ENCODE data around the gene CHRNA3.

DNA sequence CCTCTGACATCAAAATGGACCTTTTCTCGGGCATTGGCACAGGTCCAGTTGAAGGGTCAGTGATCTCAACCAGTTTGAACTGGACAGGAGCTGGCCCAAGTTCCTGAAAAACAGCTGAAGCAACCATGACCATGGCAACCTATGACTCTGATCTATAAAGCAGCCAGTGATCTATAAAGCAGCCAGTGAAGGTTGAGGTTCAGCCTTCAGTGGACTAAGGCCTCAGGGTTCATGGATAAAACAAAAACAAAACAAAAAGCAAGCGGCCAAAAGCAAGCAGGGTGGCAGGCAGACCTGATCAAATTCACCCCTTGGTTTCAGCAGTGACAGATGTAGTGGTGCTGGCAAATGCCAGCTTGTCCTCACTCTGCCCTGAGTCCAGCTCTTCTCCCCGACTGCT is 30.2 kb upstream of the CHRNA3 start:
- TF ChIP-seq, protein P1, sequence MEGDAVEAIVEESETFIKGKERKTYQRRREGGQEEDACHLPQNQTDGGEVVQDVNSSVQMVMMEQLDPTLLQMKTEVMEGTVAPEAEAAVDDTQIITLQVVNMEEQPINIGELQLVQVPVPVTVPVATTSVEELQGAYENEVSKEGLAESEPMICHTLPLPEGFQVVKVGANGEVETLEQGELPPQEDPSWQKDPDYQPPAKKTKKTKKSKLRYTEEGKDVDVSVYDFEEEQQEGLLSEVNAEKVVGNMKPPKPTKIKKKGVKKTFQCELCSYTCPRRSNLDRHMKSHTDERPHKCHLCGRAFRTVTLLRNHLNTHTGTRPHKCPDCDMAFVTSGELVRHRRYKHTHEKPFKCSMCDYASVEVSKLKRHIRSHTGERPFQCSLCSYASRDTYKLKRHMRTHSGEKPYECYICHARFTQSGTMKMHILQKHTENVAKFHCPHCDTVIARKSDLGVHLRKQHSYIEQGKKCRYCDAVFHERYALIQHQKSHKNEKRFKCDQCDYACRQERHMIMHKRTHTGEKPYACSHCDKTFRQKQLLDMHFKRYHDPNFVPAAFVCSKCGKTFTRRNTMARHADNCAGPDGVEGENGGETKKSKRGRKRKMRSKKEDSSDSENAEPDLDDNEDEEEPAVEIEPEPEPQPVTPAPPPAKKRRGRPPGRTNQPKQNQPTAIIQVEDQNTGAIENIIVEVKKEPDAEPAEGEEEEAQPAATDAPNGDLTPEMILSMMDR (tag by site-specific recombination; IDR thresholded peaks at IDR 0.05), result no peak
- TF ChIP-seq ZXDB (tag by site-specific recombination; IDR thresholded peaks at IDR 0.05), result no peak
- TF ChIP-seq, protein P2, sequence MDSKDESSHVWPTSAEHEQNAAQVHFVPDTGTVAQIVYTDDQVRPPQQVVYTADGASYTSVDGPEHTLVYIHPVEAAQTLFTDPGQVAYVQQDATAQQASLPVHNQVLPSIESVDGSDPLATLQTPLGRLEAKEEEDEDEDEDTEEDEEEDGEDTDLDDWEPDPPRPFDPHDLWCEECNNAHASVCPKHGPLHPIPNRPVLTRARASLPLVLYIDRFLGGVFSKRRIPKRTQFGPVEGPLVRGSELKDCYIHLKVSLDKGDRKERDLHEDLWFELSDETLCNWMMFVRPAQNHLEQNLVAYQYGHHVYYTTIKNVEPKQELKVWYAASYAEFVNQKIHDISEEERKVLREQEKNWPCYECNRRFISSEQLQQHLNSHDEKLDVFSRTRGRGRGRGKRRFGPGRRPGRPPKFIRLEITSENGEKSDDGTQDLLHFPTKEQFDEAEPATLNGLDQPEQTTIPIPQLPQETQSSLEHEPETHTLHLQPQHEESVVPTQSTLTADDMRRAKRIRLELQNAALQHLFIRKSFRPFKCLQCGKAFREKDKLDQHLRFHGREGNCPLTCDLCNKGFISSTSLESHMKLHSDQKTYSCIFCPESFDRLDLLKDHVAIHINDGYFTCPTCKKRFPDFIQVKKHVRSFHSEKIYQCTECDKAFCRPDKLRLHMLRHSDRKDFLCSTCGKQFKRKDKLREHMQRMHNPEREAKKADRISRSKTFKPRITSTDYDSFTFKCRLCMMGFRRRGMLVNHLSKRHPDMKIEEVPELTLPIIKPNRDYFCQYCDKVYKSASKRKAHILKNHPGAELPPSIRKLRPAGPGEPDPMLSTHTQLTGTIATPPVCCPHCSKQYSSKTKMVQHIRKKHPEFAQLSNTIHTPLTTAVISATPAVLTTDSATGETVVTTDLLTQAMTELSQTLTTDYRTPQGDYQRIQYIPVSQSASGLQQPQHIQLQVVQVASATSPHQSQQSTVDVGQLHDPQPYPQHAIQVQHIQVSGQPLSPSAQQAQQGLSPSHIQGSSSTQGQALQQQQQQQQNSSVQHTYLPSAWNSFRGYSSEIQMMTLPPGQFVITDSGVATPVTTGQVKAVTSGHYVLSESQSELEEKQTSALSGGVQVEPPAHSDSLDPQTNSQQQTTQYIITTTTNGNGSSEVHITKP (tag by site-specific recombination; IDR thresholded peaks at IDR 0.05), result no peak
- no peak for TF ChIP-seq ZNF555 (tag by site-specific recombination; conservative IDR thresholded peaks at IDR 0.05)
- no peak for TF ChIP-seq KLF16 (tag by site-specific recombination; IDR thresholded peaks at IDR 0.05)
- TF ChIP-seq, protein P3, sequence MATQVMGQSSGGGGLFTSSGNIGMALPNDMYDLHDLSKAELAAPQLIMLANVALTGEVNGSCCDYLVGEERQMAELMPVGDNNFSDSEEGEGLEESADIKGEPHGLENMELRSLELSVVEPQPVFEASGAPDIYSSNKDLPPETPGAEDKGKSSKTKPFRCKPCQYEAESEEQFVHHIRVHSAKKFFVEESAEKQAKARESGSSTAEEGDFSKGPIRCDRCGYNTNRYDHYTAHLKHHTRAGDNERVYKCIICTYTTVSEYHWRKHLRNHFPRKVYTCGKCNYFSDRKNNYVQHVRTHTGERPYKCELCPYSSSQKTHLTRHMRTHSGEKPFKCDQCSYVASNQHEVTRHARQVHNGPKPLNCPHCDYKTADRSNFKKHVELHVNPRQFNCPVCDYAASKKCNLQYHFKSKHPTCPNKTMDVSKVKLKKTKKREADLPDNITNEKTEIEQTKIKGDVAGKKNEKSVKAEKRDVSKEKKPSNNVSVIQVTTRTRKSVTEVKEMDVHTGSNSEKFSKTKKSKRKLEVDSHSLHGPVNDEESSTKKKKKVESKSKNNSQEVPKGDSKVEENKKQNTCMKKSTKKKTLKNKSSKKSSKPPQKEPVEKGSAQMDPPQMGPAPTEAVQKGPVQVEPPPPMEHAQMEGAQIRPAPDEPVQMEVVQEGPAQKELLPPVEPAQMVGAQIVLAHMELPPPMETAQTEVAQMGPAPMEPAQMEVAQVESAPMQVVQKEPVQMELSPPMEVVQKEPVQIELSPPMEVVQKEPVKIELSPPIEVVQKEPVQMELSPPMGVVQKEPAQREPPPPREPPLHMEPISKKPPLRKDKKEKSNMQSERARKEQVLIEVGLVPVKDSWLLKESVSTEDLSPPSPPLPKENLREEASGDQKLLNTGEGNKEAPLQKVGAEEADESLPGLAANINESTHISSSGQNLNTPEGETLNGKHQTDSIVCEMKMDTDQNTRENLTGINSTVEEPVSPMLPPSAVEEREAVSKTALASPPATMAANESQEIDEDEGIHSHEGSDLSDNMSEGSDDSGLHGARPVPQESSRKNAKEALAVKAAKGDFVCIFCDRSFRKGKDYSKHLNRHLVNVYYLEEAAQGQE (tag by site-specific recombination; IDR thresholded peaks at IDR 0.05), result no peak
- no peak for TF ChIP-seq SCRT2 (tag by site-specific recombination; IDR thresholded peaks at IDR 0.05)
- TF ChIP-seq ZNF341 (tag by site-specific recombination; IDR thresholded peaks at IDR 0.05; ENCODE audit: low read depth), result no peak
- TF ChIP-seq, protein P4, sequence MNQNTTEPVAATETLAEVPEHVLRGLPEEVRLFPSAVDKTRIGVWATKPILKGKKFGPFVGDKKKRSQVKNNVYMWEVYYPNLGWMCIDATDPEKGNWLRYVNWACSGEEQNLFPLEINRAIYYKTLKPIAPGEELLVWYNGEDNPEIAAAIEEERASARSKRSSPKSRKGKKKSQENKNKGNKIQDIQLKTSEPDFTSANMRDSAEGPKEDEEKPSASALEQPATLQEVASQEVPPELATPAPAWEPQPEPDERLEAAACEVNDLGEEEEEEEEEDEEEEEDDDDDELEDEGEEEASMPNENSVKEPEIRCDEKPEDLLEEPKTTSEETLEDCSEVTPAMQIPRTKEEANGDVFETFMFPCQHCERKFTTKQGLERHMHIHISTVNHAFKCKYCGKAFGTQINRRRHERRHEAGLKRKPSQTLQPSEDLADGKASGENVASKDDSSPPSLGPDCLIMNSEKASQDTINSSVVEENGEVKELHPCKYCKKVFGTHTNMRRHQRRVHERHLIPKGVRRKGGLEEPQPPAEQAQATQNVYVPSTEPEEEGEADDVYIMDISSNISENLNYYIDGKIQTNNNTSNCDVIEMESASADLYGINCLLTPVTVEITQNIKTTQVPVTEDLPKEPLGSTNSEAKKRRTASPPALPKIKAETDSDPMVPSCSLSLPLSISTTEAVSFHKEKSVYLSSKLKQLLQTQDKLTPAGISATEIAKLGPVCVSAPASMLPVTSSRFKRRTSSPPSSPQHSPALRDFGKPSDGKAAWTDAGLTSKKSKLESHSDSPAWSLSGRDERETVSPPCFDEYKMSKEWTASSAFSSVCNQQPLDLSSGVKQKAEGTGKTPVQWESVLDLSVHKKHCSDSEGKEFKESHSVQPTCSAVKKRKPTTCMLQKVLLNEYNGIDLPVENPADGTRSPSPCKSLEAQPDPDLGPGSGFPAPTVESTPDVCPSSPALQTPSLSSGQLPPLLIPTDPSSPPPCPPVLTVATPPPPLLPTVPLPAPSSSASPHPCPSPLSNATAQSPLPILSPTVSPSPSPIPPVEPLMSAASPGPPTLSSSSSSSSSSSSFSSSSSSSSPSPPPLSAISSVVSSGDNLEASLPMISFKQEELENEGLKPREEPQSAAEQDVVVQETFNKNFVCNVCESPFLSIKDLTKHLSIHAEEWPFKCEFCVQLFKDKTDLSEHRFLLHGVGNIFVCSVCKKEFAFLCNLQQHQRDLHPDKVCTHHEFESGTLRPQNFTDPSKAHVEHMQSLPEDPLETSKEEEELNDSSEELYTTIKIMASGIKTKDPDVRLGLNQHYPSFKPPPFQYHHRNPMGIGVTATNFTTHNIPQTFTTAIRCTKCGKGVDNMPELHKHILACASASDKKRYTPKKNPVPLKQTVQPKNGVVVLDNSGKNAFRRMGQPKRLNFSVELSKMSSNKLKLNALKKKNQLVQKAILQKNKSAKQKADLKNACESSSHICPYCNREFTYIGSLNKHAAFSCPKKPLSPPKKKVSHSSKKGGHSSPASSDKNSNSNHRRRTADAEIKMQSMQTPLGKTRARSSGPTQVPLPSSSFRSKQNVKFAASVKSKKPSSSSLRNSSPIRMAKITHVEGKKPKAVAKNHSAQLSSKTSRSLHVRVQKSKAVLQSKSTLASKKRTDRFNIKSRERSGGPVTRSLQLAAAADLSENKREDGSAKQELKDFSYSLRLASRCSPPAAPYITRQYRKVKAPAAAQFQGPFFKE (tag by site-specific recombination; IDR thresholded peaks at IDR 0.05; ENCODE audit: borderline replicate concordance), result no peak
- TF ChIP-seq REPIN1 (tag by site-specific recombination; IDR thresholded peaks at IDR 0.05; ENCODE audit: low read depth), result no peak
- no peak for TF ChIP-seq IKZF3 (tag by site-specific recombination; IDR thresholded peaks at IDR 0.05)
